Kidney epithelial cell (primary cell): ENCODE results near the gene ALOX5AP. TPM values are rescaled to one million over a fixed set of nuclear protein-coding genes. Genes with fewer than 3 reads are reported as not detected.

Experiments
- DNase-seq: peaks from one replicate; pipeline ENCODE4 v3.0.0-alpha.2; 2010; ENCODE audit warnings: low read depth
- H3K27me3 ChIP-seq: 2 replicates; pipeline ENCODE4 v1.6.0; 2011; ENCODE audit warnings: low read length; ENCODE audit not compliant: control insufficient read depth, insufficient read depth
- H3K36me3 ChIP-seq: 2 replicates; pipeline ENCODE4 v1.5.1; 2011; ENCODE audit warnings: low read length; ENCODE audit not compliant: control insufficient read depth, insufficient read depth
- H3K4me3 ChIP-seq: 2 replicates; pipeline ENCODE4 v1.5.1; 2011; ENCODE audit warnings: low read depth, mild to moderate bottlenecking, control low read depth, low read length
- total RNA-seq: library from RNA; depleted of rRNA; stranded (reverse); fragments of >200 nt; gene quantifications from 2 replicates; pipeline ENCODE4 v1.2.3, GENCODE V29; 2015
- TF ChIP-seq, protein P1 (sequence below): IDR thresholded peaks from 2 replicates; pipeline ENCODE4 v1.5.1; 2011; ENCODE audit warnings: mild to moderate bottlenecking, moderate library complexity, low read length, control low read depth, inconsistent platforms; ENCODE audit not compliant: insufficient read depth, poor library complexity, severe bottlenecking

ALOX5AP gene
- total RNA-seq, 1 donor from 2014 or later: 96.0 TPM

DNA sequence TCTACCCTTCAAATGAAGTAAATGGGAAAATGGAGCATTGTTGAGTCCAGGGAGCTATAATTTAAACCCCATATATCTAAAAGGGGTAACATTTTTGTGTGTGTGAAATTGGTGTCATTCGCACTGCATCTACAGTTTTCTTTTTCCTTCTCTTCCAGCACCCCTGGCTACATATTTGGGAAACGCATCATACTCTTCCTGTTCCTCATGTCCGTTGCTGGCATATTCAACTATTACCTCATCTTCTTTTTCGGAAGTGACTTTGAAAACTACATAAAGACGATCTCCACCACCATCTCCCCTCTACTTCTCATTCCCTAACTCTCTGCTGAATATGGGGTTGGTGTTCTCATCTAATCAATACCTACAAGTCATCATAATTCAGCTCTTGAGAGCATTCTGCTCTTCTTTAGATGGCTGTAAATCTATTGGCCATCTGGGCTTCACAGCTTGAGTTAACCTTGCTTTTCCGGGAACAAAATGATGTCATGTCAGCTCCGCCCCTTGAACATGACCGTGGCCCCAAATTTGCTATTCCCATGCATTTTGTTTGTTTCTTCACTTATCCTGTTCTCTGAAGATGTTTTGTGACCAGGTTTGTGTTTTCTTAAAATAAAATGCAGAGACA is 28.6 kb downstream of the ALOX5AP start:
- no peak for DNase-seq
- TF ChIP-seq, protein P1, sequence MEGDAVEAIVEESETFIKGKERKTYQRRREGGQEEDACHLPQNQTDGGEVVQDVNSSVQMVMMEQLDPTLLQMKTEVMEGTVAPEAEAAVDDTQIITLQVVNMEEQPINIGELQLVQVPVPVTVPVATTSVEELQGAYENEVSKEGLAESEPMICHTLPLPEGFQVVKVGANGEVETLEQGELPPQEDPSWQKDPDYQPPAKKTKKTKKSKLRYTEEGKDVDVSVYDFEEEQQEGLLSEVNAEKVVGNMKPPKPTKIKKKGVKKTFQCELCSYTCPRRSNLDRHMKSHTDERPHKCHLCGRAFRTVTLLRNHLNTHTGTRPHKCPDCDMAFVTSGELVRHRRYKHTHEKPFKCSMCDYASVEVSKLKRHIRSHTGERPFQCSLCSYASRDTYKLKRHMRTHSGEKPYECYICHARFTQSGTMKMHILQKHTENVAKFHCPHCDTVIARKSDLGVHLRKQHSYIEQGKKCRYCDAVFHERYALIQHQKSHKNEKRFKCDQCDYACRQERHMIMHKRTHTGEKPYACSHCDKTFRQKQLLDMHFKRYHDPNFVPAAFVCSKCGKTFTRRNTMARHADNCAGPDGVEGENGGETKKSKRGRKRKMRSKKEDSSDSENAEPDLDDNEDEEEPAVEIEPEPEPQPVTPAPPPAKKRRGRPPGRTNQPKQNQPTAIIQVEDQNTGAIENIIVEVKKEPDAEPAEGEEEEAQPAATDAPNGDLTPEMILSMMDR: no peak
- no peak overlapping the region for H3K4me3 ChIP-seq
- H3K27me3 ChIP-seq: no peaks in the 10 kb centered on the region
- no peaks in the 10 kb centered on the region for H3K36me3 ChIP-seq

DNA sequence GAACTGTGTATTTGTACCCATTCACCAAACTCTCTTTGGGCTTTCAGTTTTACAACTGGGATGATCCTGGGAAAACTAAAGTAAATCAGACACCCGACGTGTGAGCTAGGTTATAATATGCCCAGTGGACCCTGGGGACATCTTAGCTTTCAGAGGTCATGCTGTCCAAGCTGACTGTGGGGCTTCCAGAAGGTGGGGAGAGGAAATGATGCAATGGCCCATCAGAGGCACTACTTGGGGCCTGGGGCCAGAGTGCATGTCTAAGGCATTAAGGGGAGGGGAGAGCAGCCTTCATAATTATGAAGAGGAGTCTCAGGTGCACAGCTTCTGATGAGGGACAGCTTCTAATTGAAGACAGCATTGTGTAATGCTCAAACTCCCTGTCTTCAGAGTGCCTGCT is 30.9 kb downstream of the ALOX5AP start:
- TF ChIP-seq, protein P1: no peak
- Histone ChIP-seq H3K36me3 (no peaks in the 10 kb centered on the region), H3K27me3 (no peaks in the 10 kb centered on the region), H3K4me3 (no peak overlapping the region)
- DNase-seq: no peak

DNA sequence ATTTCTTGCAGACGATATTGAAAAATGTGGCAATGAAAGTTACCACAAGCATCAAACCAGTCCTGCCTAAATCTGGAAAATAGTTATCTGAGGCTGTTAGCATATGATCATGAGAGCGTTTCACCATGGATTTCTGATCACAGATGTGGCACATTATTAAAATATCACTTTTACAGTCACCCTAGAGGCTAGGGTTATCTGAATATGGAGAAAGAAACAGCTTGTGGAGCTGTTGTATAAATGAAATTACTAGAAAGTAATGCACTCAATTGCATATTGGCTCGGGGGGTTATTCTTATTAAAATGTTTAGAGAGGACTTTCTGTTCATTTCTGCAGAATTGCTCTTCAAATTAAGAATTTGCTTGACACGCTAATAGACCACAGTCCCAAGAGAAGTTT is 35.6 kb downstream of the ALOX5AP start:
- H3K4me3 ChIP-seq: no peak overlapping the region
- no peaks in the 10 kb centered on the region for H3K27me3 ChIP-seq
- no peaks in the 10 kb centered on the region for H3K36me3 ChIP-seq
- no peak for DNase-seq
- TF ChIP-seq, protein P1: no peak

DNA sequence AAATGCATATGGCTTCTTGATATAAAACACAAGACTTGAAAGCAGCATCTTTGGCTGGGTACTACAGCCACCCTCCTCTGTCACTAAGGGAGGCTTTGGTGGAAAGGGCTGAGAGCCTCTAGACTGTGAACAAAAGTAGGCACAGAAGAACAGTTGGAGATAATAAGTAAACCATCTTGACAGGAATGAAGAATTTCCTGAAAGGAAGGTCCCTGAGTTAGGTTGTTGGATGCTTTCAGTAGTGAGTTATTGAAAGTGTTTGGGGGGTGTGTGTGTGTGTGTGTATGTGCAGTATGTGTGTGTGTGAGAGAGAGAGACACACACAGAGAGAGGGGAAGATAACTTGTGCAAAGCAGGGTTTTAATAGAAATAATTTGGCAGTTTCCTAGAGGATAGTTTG is 38.2 kb downstream of the ALOX5AP start:
- Histone ChIP-seq H3K4me3 (no peak overlapping the region), H3K36me3 (no peaks in the 10 kb centered on the region), H3K27me3 (no peaks in the 10 kb centered on the region)
- DNase-seq: no peak
- TF ChIP-seq, protein P1: no peak

DNA sequence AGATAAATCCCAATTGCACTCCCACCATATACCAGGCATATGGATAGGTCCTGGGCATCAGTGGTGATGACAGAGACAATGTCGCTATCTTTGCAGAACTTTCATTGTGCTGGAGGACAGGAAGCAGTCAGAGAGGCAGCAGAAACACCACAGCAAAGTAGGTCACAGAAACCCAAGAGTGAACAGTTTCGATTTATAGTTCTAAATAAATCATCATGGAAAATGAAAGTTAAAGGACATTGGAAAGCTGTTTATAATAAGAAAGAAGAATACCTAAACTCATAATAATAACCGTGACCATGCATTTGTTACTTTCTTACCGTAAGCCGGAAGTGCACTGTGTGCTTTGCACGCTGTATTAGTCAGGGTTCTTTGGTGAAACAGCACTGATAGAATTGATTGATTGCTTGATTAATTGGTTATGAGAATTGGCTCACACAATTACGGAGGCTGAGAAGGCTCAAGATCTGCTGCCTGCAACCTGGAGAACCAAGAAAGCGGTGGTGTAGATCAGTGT is 38.9 kb downstream of the ALOX5AP start:
- no peaks in the 10 kb centered on the region for H3K36me3 ChIP-seq
- no peak overlapping the region for H3K4me3 ChIP-seq
- H3K27me3 ChIP-seq: no peaks in the 10 kb centered on the region
- DNase-seq: no peak
- TF ChIP-seq, protein P1: no peak

DNA sequence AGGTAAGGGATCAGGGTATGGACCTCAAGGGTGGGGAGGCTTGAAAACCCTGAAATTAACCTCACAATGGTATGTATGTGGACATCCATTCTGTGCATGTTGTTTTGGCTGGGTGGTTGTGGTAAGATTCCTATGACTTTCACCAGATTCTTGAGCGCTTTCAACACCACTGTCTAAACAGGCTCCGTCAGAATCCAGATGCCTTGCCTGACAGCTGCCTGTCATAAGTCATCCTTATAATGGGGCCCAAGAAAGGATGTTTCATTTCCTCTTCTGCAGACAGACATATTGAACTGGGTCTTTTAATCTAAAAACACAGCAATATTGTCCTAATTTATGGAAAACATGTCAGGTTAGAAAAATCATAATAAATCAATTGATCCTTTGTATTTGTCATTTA is 41.3 kb downstream of the ALOX5AP start:
- Histone ChIP-seq H3K4me3 (no peak overlapping the region), H3K27me3 (no peaks in the 10 kb centered on the region), H3K36me3 (no peaks in the 10 kb centered on the region)
- DNase-seq: no peak
- TF ChIP-seq, protein P1: no peak
